HEK293 (cell line): Measurements from ENCODE around the gene PKNOX2.

Source experiments
- ZNF10 ChIP-seq: fragments of 450-650 bp; formaldehyde crosslinking; IDR thresholded peaks from 2 replicates; pipeline ENCODE4 v1.5.1; 2017; ENCODE audit warnings: missing biosample characterization, missing genetic modification characterization
- ZNF184 ChIP-seq: fragments of 450-650 bp; IDR thresholded peaks from 2 replicates; pipeline ENCODE4 v1.5.1; 2018; ENCODE audit warnings: missing biosample characterization, mild to moderate bottlenecking, missing genetic modification characterization
- ZNF549 ChIP-seq: fragments of 450-650 bp; IDR thresholded peaks from 2 replicates; pipeline ENCODE4 v1.5.1; 2018; ENCODE audit warnings: missing biosample characterization, missing genetic modification characterization, mild to moderate bottlenecking, inconsistent platforms, moderate library complexity
- ZNF558 ChIP-seq: fragments of 450-650 bp; formaldehyde crosslinking; IDR thresholded peaks from 2 replicates; pipeline ENCODE4 v1.5.1; 2016; ENCODE audit warnings: missing biosample characterization, missing genetic modification characterization

GRCh38 chr11:125468852-125469251, 304.3 kb downstream of the PKNOX2 start:
- no peak for TF ChIP-seq ZNF558 (tag by site-specific recombination)
- TF ChIP-seq ZNF10: no peak
- TF ChIP-seq ZNF549 (tag by site-specific recombination): no peak
- no peak for TF ChIP-seq ZNF184 (tag by site-specific recombination)
